Amygdala (tissue), 56 donors: ENCODE data around the gene ANKRD6.

Experiments
- DNase-seq, 56 donors: peaks; one replicate each; lab custom pipeline; 2025; lab: John Stamatoyannopoulos, UW

Gene ANKRD6

DNA sequence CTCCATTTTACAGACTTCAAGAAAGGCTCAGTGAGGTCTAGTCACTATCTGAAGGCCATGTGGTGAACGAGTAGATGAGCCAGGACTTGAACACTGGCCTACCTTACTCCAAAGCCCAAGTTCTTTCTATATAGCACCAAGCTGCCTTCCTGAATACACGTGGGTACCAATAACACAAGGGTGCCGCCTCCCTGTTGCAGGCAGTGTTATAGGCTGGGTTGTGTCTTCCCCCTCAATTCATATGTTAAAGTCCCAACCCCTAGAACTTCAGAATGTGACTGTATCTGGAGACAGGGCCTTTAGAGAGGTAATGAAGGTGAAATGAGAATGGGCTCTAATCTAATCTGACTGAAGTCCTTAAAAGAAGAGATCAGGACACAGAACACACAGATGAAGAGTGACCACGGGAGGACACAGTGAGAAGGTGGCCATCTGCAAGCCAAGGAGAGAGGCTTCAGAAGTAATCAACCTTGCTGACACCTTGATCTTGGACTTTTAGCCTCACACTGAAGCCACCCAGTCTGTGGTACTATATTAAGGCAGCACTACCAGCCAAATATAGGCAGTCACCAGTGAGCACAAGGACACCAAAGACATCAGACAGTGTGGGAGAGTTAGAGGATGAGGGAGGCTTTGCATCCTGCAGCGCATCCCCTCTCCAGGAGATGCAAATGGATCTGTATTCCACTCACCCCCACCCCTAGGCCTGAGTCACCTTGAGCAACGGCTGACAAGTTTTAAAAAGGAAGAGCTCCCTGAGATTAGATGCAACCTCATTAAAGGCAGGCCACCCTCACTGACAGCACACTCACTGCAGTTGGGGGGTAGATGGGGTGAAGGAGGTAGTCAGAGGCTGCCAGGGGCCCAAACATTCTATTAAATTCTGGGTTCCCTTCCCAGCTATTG, 246.5 kb downstream of the ANKRD6 start:
- peak in 1 of 56 donors; percentile 6 for DNase-seq

DNA sequence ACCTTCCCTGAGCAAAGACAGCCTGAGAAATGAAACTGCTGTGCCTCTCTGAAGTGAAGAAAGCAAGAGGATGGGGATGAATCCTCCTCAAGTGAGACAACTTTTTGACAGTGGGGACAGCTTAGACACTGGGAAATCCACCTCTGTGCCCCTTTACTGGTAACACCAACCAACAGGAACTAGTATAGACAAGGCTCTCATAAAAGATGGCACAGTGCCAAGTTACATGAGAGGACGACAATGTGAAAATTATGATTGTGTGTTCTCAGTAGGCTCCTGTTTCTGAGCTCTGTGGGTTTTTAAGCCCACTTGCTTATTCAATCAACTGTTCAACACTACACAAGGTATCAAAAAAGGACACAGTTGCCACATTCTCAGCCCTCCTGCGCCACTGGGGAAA, 247.2 kb downstream of the ANKRD6 start:
- no peak for DNase-seq

DNA sequence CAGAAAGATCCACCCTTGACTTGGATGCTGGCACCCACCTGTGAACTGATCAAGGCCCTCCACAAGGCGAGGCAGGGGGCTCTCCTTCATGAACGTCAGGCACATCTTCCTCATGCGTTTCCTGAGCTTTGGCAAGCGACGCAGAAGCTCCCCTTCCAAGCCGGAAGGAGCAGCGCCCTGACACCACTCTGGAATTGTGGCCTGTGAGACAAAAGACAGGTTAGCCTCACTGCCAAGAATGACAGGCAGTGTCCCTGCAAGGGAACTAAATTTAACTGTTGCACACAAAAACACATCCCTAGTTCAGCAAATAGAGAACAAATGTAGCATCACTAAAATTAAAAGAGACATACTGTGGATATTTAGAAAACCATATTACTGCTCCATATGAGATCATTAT, 247.6 kb downstream of the ANKRD6 start:
- no peak for DNase-seq

GRCh38 chr6:89681983-89682564, 249.1 kb downstream of the ANKRD6 start:
- no peak for DNase-seq

DNA sequence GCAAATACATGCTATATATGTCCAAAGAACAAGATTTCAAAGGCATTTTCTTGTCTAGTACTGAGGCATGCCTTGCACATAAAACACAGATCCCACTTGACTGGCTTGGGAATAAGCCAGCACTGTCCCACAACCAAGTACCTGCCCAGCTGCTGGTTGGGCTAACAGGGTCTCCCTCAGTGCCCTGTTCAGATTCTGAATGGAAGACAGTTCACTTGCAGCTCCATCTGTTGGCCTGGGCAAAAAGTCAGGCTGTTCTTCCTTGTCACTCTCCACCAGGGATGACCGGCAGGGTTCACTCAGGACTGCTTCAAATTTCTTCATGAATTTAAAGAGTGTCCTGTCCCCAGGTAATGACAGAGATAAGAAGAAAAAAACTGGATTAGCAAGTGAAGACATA, 250.0 kb downstream of the ANKRD6 start:
- no peak for DNase-seq
